ENCODE results near the gene CMTR1. TPM values are rescaled to one million over a fixed set of nuclear protein-coding genes. Genes with fewer than 3 reads are reported as not detected.

CMTR1 gene, protein sequence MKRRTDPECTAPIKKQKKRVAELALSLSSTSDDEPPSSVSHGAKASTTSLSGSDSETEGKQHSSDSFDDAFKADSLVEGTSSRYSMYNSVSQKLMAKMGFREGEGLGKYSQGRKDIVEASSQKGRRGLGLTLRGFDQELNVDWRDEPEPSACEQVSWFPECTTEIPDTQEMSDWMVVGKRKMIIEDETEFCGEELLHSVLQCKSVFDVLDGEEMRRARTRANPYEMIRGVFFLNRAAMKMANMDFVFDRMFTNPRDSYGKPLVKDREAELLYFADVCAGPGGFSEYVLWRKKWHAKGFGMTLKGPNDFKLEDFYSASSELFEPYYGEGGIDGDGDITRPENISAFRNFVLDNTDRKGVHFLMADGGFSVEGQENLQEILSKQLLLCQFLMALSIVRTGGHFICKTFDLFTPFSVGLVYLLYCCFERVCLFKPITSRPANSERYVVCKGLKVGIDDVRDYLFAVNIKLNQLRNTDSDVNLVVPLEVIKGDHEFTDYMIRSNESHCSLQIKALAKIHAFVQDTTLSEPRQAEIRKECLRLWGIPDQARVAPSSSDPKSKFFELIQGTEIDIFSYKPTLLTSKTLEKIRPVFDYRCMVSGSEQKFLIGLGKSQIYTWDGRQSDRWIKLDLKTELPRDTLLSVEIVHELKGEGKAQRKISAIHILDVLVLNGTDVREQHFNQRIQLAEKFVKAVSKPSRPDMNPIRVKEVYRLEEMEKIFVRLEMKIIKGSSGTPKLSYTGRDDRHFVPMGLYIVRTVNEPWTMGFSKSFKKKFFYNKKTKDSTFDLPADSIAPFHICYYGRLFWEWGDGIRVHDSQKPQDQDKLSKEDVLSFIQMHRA
- total RNA-seq = 39.6 TPM
- polyA plus RNA-seq = 32.2 TPM
- long read RNA-seq, donor 1, full-length matches to known transcripts = 1 of 1 reads
- long read RNA-seq, donor 1, partial matches to known transcripts = 0 of 1 reads
- long read RNA-seq, donor 1, other reads (novel, unspliced or antisense) = 0 of 1 reads
- long read RNA-seq, donor 2 = 0 reads
- long read RNA-seq, donor 3, full-length matches to known transcripts = 3 of 322 reads
- long read RNA-seq, donor 3, partial matches to known transcripts = 314 of 322 reads
- long read RNA-seq, donor 3, other reads (novel, unspliced or antisense) = 5 of 322 reads
- long read RNA-seq, donor 4 = 0 reads
- long read RNA-seq, donor 5, full-length matches to known transcripts = 7 of 7 reads
- long read RNA-seq, donor 5, partial matches to known transcripts = 0 of 7 reads
- long read RNA-seq, donor 5, other reads (novel, unspliced or antisense) = 0 of 7 reads
- long read RNA-seq, donor 6, full-length matches to known transcripts = 5 of 12 reads
- long read RNA-seq, donor 6, partial matches to known transcripts = 7 of 12 reads
- long read RNA-seq, donor 6, other reads (novel, unspliced or antisense) = 0 of 12 reads
- long read RNA-seq, donor 7, full-length matches to known transcripts = 8 of 8 reads
- long read RNA-seq, donor 7, partial matches to known transcripts = 0 of 8 reads
- long read RNA-seq, donor 7, other reads (novel, unspliced or antisense) = 0 of 8 reads
- long read RNA-seq, donor 8, full-length matches to known transcripts = 1 of 1 reads
- long read RNA-seq, donor 8, partial matches to known transcripts = 0 of 1 reads
- long read RNA-seq, donor 8, other reads (novel, unspliced or antisense) = 0 of 1 reads
- long read RNA-seq, donor 9, full-length matches to known transcripts = 4 of 129 reads
- long read RNA-seq, donor 9, partial matches to known transcripts = 125 of 129 reads
- long read RNA-seq, donor 9, other reads (novel, unspliced or antisense) = 0 of 129 reads
- long read RNA-seq, donor 10, full-length matches to known transcripts = 3 of 163 reads
- long read RNA-seq, donor 10, partial matches to known transcripts = 50 of 163 reads
- long read RNA-seq, donor 10, other reads (novel, unspliced or antisense) = 110 of 163 reads

DNA sequence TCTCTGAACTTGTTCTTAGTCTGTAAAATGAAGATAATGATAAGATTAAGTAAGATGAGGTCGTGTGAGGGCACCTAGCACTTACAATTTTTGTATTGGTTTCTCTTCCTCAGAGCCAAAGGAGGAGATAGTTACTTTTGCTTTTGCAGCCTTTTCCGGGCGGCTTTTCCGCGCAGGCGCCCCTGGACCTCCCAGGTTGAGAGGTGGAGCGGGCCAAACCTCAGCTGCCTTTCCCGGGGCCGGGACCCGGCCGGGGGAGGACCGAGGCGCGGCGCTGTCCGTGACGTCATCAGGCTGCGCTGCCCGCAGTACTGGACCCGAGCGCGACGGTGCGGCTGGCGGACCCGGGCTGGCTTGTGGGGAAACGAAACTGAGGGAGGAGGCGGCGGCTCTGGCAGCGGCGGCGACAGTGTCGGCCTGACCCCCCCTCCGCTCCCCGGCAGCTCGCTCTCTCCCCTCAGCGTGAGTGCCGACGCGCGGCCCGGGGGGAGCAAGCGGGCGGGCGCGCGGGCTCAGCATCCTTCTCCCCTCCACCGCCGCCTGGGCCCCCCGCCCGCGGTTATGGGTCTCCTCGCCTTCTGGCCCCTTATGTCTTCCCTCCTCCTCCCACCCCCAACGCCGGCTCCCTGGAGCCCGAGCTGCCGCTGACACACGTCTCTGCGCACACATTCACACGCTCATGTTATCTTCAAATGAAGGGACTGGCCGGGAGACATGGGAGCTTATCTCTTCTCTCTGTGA is at the start of gene CMTR1:
TSS of gene CMTR1 (plus strand) at position 306 of the 741 bp plus-strand sequence. CDS start 2,409 bp downstream, outside the sequence.
- under 1% methylated on average over 61 of the region's 61 CpGs for WGBS
- DNase-seq (ENCODE audit: low read depth in 6 of 9, low spot score in 9 of 9) = peak; percentile 66 to 93 (median 83)
- peak within 1 kb of the TSS; percentile 92 to 94 for H3K27ac ChIP-seq (ENCODE audit: low read depth in 1 of 2, low read length in 1 of 2)
- H3K4me1 ChIP-seq (ENCODE audit: control insufficient read depth in 2 of 2, insufficient read depth in 2 of 2, low read length in 2 of 2) = peaks cover 6 to 22% of the 10 kb centered on the region in 2 donors
- H3K9me3 ChIP-seq (ENCODE audit: control insufficient read depth in 2 of 2, insufficient read depth in 1 of 2, low read length in 1 of 2) = no peaks in the 10 kb centered on the region
- H3K36me3 ChIP-seq (ENCODE audit: control insufficient read depth in 2 of 2, insufficient read depth in 2 of 2, low read length in 1 of 2) = peaks cover 26 to 28% of the 10 kb centered on the region in 2 donors
- H3K27me3 ChIP-seq (ENCODE audit: control insufficient read depth in 2 of 2, insufficient read depth in 1 of 2, low read length in 1 of 2) = no peaks in the 10 kb centered on the region
- H3K4me3 ChIP-seq (ENCODE audit: low read length in 2 of 2) = peak within 1 kb of the TSS; percentile 78 to 86

- Histone ChIP-seq H3K36me3 (ENCODE audit: control insufficient read depth in 2 of 2, insufficient read depth in 2 of 2, low read length in 1 of 2) (peaks cover 33 to 54% of the 10 kb centered on the region in 2 donors), H3K9me3 (ENCODE audit: control insufficient read depth in 2 of 2, insufficient read depth in 1 of 2, low read length in 1 of 2) (no peaks in the 10 kb centered on the region), H3K27ac (ENCODE audit: low read depth in 1 of 2, low read length in 1 of 2) (no peak overlapping the region), H3K4me1 (ENCODE audit: control insufficient read depth in 2 of 2, insufficient read depth in 2 of 2, low read length in 2 of 2) (no peaks in the 10 kb centered on the region), H3K27me3 (ENCODE audit: control insufficient read depth in 2 of 2, insufficient read depth in 1 of 2, low read length in 1 of 2) (no peaks in the 10 kb centered on the region), H3K4me3 (ENCODE audit: low read length in 2 of 2) (no peak overlapping the region)
- no peak for DNase-seq (ENCODE audit: low read depth in 6 of 9, low spot score in 9 of 9)
These were observed 44.4 kb upstream of the CMTR1 start for GRCh38 chr6:37388578-37388977.

DNA sequence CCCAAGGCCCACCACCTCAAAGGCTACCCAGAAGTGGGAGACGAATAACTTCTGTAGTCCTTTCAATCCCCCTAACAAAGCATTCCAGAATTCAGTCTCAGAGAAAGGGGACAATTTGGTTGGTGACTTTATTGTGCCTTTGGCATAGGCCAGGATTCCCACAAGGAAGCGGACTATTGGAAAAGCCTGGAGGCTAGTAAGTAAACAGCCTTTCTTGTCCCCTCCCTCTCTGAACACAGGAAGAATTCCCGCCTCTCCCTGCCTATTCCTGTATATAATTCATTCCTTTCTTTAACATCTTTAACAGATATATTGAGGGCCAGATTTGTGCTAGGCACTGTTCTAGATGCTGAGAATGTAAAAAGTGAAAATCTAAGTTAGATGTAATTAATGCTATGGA is 43.2 kb upstream of the CMTR1 start:
- Histone ChIP-seq H3K4me1 (ENCODE audit: control insufficient read depth in 2 of 2, insufficient read depth in 2 of 2, low read length in 2 of 2) (no peaks in the 10 kb centered on the region), H3K36me3 (ENCODE audit: control insufficient read depth in 2 of 2, insufficient read depth in 2 of 2, low read length in 1 of 2) (peaks cover 31 to 51% of the 10 kb centered on the region in 2 donors), H3K4me3 (ENCODE audit: low read length in 2 of 2) (no peak overlapping the region), H3K9me3 (ENCODE audit: control insufficient read depth in 2 of 2, insufficient read depth in 1 of 2, low read length in 1 of 2) (no peaks in the 10 kb centered on the region), H3K27ac (ENCODE audit: low read depth in 1 of 2, low read length in 1 of 2) (no peak overlapping the region), H3K27me3 (ENCODE audit: control insufficient read depth in 2 of 2, insufficient read depth in 1 of 2, low read length in 1 of 2) (no peaks in the 10 kb centered on the region)
- 98% methylated on average over 3 of the region's 3 CpGs for WGBS
- no peak for DNase-seq (ENCODE audit: low read depth in 6 of 9, low spot score in 9 of 9)

DNA sequence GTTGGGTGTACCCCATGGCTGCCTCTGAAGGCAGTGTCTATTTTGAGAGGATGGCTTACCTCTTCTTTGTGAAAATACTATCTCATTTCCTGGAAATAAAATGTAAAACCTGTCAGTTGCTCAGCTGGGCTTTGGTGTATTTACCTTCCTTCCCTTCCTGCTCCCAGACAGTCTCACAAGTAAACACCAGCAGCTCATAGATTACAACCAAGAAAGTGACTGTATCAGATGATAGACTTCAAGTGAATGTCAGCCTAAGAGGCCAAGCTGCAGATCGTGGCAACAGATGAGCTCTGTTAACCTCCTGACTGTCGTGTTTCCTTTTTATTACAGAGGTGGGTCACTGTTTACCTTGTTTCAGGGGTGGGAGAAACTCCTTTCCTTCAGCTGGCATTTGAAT is 41.9 kb upstream of the CMTR1 start:
- 92% methylated on average over 2 of the region's 2 CpGs for WGBS
- H3K27me3 ChIP-seq (ENCODE audit: control insufficient read depth in 2 of 2, insufficient read depth in 1 of 2, low read length in 1 of 2) = no peaks in the 10 kb centered on the region
- H3K4me1 ChIP-seq (ENCODE audit: control insufficient read depth in 2 of 2, insufficient read depth in 2 of 2, low read length in 2 of 2) = no peaks in the 10 kb centered on the region
- no peaks in the 10 kb centered on the region for H3K9me3 ChIP-seq (ENCODE audit: control insufficient read depth in 2 of 2, insufficient read depth in 1 of 2, low read length in 1 of 2)
- DNase-seq (ENCODE audit: low read depth in 6 of 9, low spot score in 9 of 9) = no peak
- no peak overlapping the region for H3K4me3 ChIP-seq (ENCODE audit: low read length in 2 of 2)
- H3K27ac ChIP-seq (ENCODE audit: low read depth in 1 of 2, low read length in 1 of 2) = no peak overlapping the region
- H3K36me3 ChIP-seq (ENCODE audit: control insufficient read depth in 2 of 2, insufficient read depth in 2 of 2, low read length in 1 of 2) = peaks cover 34 to 49% of the 10 kb centered on the region in 2 donors

DNA sequence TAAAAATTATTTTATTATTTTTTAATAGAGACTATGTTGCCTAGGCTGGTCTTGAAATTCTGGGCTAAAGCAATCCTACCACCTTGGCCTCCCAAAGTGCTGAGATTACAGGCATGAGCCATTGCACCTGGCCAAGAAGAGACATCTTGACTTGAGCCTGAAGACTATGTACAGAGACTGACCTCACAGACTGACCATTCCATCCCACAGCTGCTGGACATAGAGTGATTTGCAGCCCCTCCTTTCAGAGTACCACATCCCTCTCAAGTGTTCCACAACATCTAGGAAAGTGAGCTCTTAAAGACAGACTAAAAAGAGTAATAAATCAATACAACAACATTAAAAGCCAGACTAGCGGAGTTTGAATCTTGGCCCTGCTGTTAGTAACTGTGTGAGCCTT is 40.2 kb upstream of the CMTR1 start:
- 97% methylated on average over 1 of the region's 1 CpG for WGBS
- H3K4me1 ChIP-seq (ENCODE audit: control insufficient read depth in 2 of 2, insufficient read depth in 2 of 2, low read length in 2 of 2) = no peaks in the 10 kb centered on the region
- no peaks in the 10 kb centered on the region for H3K9me3 ChIP-seq (ENCODE audit: control insufficient read depth in 2 of 2, insufficient read depth in 1 of 2, low read length in 1 of 2)
- peaks cover 29 to 35% of the 10 kb centered on the region in 2 donors for H3K36me3 ChIP-seq (ENCODE audit: control insufficient read depth in 2 of 2, insufficient read depth in 2 of 2, low read length in 1 of 2)
- no peak for DNase-seq (ENCODE audit: low read depth in 6 of 9, low spot score in 9 of 9)
- H3K27me3 ChIP-seq (ENCODE audit: control insufficient read depth in 2 of 2, insufficient read depth in 1 of 2, low read length in 1 of 2) = no peaks in the 10 kb centered on the region
- no peak overlapping the region for H3K4me3 ChIP-seq (ENCODE audit: low read length in 2 of 2)
- no peak overlapping the region for H3K27ac ChIP-seq (ENCODE audit: low read depth in 1 of 2, low read length in 1 of 2)

DNA sequence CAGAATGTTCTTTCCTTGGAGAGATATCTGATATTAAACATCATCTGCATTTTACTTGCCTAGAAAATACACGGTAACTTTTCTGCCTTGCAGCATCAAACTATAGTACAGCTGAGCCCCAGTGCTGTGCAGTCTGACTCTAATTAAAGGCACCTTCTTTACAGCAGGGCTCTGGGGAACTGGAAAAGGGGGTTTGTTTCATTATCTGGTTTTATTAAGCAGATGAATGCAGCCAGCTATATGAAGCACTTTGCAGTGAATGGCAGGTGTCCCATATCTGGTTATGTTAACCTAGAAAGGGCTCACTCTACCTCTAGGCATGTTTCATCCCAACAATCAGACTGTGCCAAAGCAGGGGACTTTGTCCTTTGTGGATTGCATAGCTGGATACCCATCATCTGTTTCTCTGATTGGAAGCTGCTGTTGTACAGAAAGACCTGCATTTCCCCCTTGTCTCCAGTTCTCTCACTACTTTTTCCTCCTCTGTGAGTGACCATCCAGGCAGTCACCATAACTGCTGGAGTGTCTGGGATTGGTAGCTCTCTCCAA is 39.6 kb upstream of the CMTR1 start:
- Histone ChIP-seq H3K27ac (ENCODE audit: low read depth in 1 of 2, low read length in 1 of 2) (no peak overlapping the region), H3K4me3 (ENCODE audit: low read length in 2 of 2) (no peak overlapping the region), H3K27me3 (ENCODE audit: control insufficient read depth in 2 of 2, insufficient read depth in 1 of 2, low read length in 1 of 2) (no peaks in the 10 kb centered on the region), H3K36me3 (ENCODE audit: control insufficient read depth in 2 of 2, insufficient read depth in 2 of 2, low read length in 1 of 2) (peaks cover 23 to 28% of the 10 kb centered on the region in 2 donors), H3K4me1 (ENCODE audit: control insufficient read depth in 2 of 2, insufficient read depth in 2 of 2, low read length in 2 of 2) (no peaks in the 10 kb centered on the region), H3K9me3 (ENCODE audit: control insufficient read depth in 2 of 2, insufficient read depth in 1 of 2, low read length in 1 of 2) (no peaks in the 10 kb centered on the region)
- WGBS = 96% methylated on average over 1 of the region's 1 CpG
- DNase-seq (ENCODE audit: low read depth in 6 of 9, low spot score in 9 of 9) = no peak

DNA sequence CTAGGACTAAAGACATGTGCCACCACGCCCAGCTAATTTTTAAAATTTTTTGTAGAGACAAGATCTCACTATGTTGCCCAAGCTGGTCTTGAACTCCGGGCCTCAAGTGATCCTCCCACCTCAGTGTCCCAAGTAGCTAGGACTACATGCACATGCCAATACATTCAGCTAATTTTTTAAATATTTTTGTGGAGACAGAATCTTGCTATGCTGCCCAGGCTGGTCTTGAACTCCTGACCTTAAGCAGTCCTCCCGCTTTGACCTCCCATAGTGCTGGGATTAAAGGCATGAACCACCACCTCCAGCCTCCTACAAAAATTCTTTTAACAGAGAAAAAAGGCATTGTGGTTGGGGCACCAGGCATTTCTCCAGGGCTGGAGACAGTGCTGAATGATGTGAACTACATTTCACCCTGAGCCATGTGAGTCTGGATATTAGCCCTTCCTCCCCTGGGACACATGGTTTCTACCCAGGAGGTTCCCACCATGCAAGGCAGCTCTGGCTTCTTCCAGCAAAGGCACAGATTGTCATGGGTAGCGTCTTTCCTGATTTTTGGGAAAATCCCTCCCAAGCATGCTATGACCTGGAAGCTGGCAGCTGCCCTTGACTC is 36.3 kb upstream of the CMTR1 start:
- Histone ChIP-seq H3K27ac (ENCODE audit: low read depth in 1 of 2, low read length in 1 of 2) (no peak overlapping the region), H3K36me3 (ENCODE audit: control insufficient read depth in 2 of 2, insufficient read depth in 2 of 2, low read length in 1 of 2) (peaks cover 6 to 10% of the 10 kb centered on the region in 2 donors), H3K27me3 (ENCODE audit: control insufficient read depth in 2 of 2, insufficient read depth in 1 of 2, low read length in 1 of 2) (no peaks in the 10 kb centered on the region), H3K4me3 (ENCODE audit: low read length in 2 of 2) (no peak overlapping the region), H3K4me1 (ENCODE audit: control insufficient read depth in 2 of 2, insufficient read depth in 2 of 2, low read length in 2 of 2) (no peaks in the 10 kb centered on the region), H3K9me3 (ENCODE audit: control insufficient read depth in 2 of 2, insufficient read depth in 1 of 2, low read length in 1 of 2) (no peaks in the 10 kb centered on the region)
- DNase-seq (ENCODE audit: low read depth in 6 of 9, low spot score in 9 of 9) = no peak
- 98% methylated on average over 4 of the region's 4 CpGs for WGBS

Measured in thymus (tissue), 14 donors.